ENCODE data around the gene KIF6.

The KIF6 gene

GRCh38 chr6:39366931-39367618 lies 358.1 kb downstream of the KIF6 start:
- no peaks in the 10 kb centered on the region for H4K20me1 ChIP-seq (ENCODE audit: insufficient read depth, low read length)
- H3K27me3 ChIP-seq (ENCODE audit: insufficient read depth, low read length, poor library complexity): peaks cover 3% of the 10 kb centered on the region
- no peak for ATAC-seq (ENCODE audit: insufficient read depth, low read depth)
- TF ChIP-seq EZH2 (IDR thresholded peaks at IDR 0.05; ENCODE audit: borderline replicate concordance, low read depth, low read length, severe bottlenecking) (no peak), CTCF (IDR thresholded peaks at IDR 0.05; ENCODE audit: borderline replicate concordance, extremely low read depth, low read length, poor library complexity, severe bottlenecking) (no peak)
- H3K4me1 ChIP-seq (ENCODE audit: insufficient read depth, low read length): no peaks in the 10 kb centered on the region
- no peak overlapping the region for H2AFZ ChIP-seq (ENCODE audit: low read depth, low read length)
- no peaks in the 10 kb centered on the region for H3K36me3 ChIP-seq (ENCODE audit: insufficient read depth, low read length)
- H3K4me2 ChIP-seq (ENCODE audit: insufficient read depth, low read length): no peak overlapping the region
- H3K27ac ChIP-seq (ENCODE audit: low read length): no peak overlapping the region
- H3K79me2 ChIP-seq (ENCODE audit: insufficient read depth, low read length): no peaks in the 10 kb centered on the region
- DNase-seq: no peak
- H3K4me3 ChIP-seq (ENCODE audit: low read depth in 1 of 2, low read length in 2 of 2): no peak overlapping the region
- no peaks in the 10 kb centered on the region for H3K9me3 ChIP-seq (ENCODE audit: insufficient read depth, low read length, severe bottlenecking)
- no peak overlapping the region for H3K9ac ChIP-seq (ENCODE audit: low read depth, low read length)

GRCh38 chr6:39365281-39366074 lies 359.7 kb downstream of the KIF6 start:
- TF ChIP-seq CTCF (IDR thresholded peaks at IDR 0.05; ENCODE audit: borderline replicate concordance, extremely low read depth, low read length, poor library complexity, severe bottlenecking) (no peak), EZH2 (IDR thresholded peaks at IDR 0.05; ENCODE audit: borderline replicate concordance, low read depth, low read length, severe bottlenecking) (no peak)
- Histone ChIP-seq H3K9ac (ENCODE audit: low read depth, low read length) (no peak overlapping the region), H3K4me3 (ENCODE audit: low read depth in 1 of 2, low read length in 2 of 2) (no peak overlapping the region), H4K20me1 (ENCODE audit: insufficient read depth, low read length) (no peaks in the 10 kb centered on the region), H3K36me3 (ENCODE audit: insufficient read depth, low read length) (no peaks in the 10 kb centered on the region), H3K79me2 (ENCODE audit: insufficient read depth, low read length) (no peaks in the 10 kb centered on the region), H3K27me3 (ENCODE audit: insufficient read depth, low read length, poor library complexity) (peaks cover 3% of the 10 kb centered on the region), H2AFZ (ENCODE audit: low read depth, low read length) (no peak overlapping the region), H3K27ac (ENCODE audit: low read length) (no peak overlapping the region), H3K9me3 (ENCODE audit: insufficient read depth, low read length, severe bottlenecking) (no peaks in the 10 kb centered on the region), H3K4me1 (ENCODE audit: insufficient read depth, low read length) (no peaks in the 10 kb centered on the region), H3K4me2 (ENCODE audit: insufficient read depth, low read length) (no peak overlapping the region)
- no peak for ATAC-seq (ENCODE audit: insufficient read depth, low read depth)
- no peak for DNase-seq

- Histone ChIP-seq H2AFZ (ENCODE audit: low read depth, low read length) (no peak overlapping the region), H3K27ac (ENCODE audit: low read length) (no peak overlapping the region), H3K4me2 (ENCODE audit: insufficient read depth, low read length) (no peak overlapping the region), H4K20me1 (ENCODE audit: insufficient read depth, low read length) (no peaks in the 10 kb centered on the region), H3K9me3 (ENCODE audit: insufficient read depth, low read length, severe bottlenecking) (no peaks in the 10 kb centered on the region), H3K4me1 (ENCODE audit: insufficient read depth, low read length) (no peaks in the 10 kb centered on the region), H3K79me2 (ENCODE audit: insufficient read depth, low read length) (no peaks in the 10 kb centered on the region), H3K36me3 (ENCODE audit: insufficient read depth, low read length) (no peaks in the 10 kb centered on the region), H3K4me3 (ENCODE audit: low read depth in 1 of 2, low read length in 2 of 2) (no peak overlapping the region), H3K27me3 (ENCODE audit: insufficient read depth, low read length, poor library complexity) (no peaks in the 10 kb centered on the region), H3K9ac (ENCODE audit: low read depth, low read length) (no peak overlapping the region)
- ATAC-seq (ENCODE audit: insufficient read depth, low read depth): no peak
- TF ChIP-seq CTCF (IDR thresholded peaks at IDR 0.05; ENCODE audit: borderline replicate concordance, extremely low read depth, low read length, poor library complexity, severe bottlenecking) (no peak), EZH2 (IDR thresholded peaks at IDR 0.05; ENCODE audit: borderline replicate concordance, low read depth, low read length, severe bottlenecking) (no peak)
- DNase-seq: no peak
These were observed 361.9 kb downstream of the KIF6 start for GRCh38 chr6:39363280-39363679.
